Activated CD8-positive, alpha-beta T cell treated with anti-CD3 and anti-CD28 coated beads for 36 hours (primary cell): ENCODE data around the gene SLC16A4. TPM values are rescaled to one million over a fixed set of nuclear protein-coding genes. Genes with fewer than 3 reads are reported as not detected.
A peak's percentile ranks its signal among the peaks of the same experiment; 100 is the strongest.

Experiments used
- ATAC-seq: fragments of 200-7000 bp; cut with Tn5 transposase; one replicate; pipeline ENCODE4 v1.10.0; 2021; ENCODE audit warnings: mild to moderate bottlenecking, moderate library complexity
- CTCF ChIA-PET: fragments of 350-600 bp; sonication (Branson Sonifier 250); formaldehyde crosslinking; loops from one replicate; lab custom pipeline; 2021; ENCODE audit warnings: antibody characterized with exemption; lab: Charles Lee
- POLR2A ChIA-PET: fragments of 350-600 bp; sonication (Branson Sonifier 250); formaldehyde crosslinking; loops from one replicate; lab custom pipeline; 2021; ENCODE audit warnings: antibody characterized with exemption; lab: Charles Lee
- DNase-seq: peaks from one replicate; pipeline ENCODE4 v3.0.0-alpha.2; 2020
- H3K27ac Mint-ChIP-seq: one replicate; pipeline ENCODE4 v1.8.0; 2021; ENCODE audit warnings: mild to moderate bottlenecking, mixed read lengths
- H3K27me3 Mint-ChIP-seq: one replicate; pipeline ENCODE4 v1.8.0; 2021; ENCODE audit warnings: mixed read lengths
- H3K36me3 Mint-ChIP-seq: one replicate; pipeline ENCODE4 v1.8.0; 2021; ENCODE audit warnings: low read depth, mixed read lengths
- H3K4me1 Mint-ChIP-seq: one replicate; pipeline ENCODE4 v1.8.0; 2021; ENCODE audit warnings: low read depth, mixed read lengths
- H3K4me3 Mint-ChIP-seq: one replicate; pipeline ENCODE4 v1.8.0; 2021; ENCODE audit warnings: mild to moderate bottlenecking, moderate library complexity, mixed read lengths
- H3K9me3 Mint-ChIP-seq: one replicate; pipeline ENCODE4 v1.8.0; 2021; ENCODE audit warnings: mixed read lengths
- intact Hi-C: fragments of 100-400 bp; cut with micrococcal nuclease; formaldehyde crosslinking; loops from one replicate; pipeline ENCODE4 v1.10.0; 2022
- total RNA-seq, 2 experiments: library from RNA; stranded (reverse); gene quantifications; one replicate each; pipeline ENCODE4 v1.2.3, GENCODE V29; 2021
- TF ChIP-seq, protein P1 (sequence below): fragments of 200-600 bp; IDR thresholded peaks from one replicate; pipeline ENCODE4 v1.8.0; 2022; ENCODE audit warnings: antibody characterized with exemption, mild to moderate bottlenecking

The SLC16A4 gene
- total RNA-seq, 2 experiments from 2014 or later, result 0.27 to 0.51 TPM

DNA sequence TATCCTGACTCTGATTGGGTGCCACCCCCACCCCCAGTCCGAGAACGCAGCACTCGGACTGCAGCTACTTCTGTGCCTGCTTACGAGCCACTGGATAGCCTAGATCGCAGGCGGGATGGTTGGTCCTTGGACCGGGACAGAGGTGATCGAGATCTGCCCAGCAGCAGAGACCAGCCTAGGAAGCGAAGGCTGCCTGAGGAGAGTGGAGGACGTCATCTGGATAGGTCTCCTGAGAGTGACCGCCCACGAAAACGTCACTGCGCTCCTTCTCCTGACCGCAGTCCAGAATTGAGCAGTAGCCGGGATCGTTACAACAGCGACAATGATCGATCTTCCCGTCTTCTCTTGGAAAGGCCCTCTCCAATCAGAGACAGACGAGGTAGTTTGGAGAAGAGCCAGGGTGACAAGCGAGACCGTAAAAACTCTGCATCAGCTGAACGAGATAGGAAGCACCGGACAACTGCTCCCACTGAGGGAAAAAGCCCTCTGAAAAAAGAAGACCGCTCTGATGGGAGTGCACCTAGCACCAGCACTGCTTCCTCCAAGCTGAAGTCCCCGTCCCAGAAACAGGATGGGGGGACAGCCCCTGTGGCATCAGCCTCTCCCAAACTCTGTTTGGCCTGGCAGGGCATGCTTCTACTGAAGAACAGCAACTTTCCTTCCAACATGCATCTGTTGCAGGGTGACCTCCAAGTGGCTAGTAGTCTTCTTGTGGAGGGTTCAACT lies 49.5 kb downstream of the SLC16A4 start:
- TF ChIP-seq, protein P1, sequence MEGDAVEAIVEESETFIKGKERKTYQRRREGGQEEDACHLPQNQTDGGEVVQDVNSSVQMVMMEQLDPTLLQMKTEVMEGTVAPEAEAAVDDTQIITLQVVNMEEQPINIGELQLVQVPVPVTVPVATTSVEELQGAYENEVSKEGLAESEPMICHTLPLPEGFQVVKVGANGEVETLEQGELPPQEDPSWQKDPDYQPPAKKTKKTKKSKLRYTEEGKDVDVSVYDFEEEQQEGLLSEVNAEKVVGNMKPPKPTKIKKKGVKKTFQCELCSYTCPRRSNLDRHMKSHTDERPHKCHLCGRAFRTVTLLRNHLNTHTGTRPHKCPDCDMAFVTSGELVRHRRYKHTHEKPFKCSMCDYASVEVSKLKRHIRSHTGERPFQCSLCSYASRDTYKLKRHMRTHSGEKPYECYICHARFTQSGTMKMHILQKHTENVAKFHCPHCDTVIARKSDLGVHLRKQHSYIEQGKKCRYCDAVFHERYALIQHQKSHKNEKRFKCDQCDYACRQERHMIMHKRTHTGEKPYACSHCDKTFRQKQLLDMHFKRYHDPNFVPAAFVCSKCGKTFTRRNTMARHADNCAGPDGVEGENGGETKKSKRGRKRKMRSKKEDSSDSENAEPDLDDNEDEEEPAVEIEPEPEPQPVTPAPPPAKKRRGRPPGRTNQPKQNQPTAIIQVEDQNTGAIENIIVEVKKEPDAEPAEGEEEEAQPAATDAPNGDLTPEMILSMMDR, result no peak
- intact Hi-C loops, result no loop called here

GRCh38 chr1:110340207-110340468 lies 50.7 kb downstream of the SLC16A4 start:
- ChIA-PET CTCF (interaction anchor here (0.6 to 12.3 kb wide), 6 partner anchors 9 to 305 kb away, joined by 3 to 153 read pairs (median 12); partner anchors contain the start of genes KCNC4 and STRIP1), POLR2A (interaction anchor here (0.6 to 5.0 kb wide), 12 partner anchors 9 to 1240 kb away, joined by 3 to 64 read pairs (median 6); partner anchors contain the start of genes KCNC4 and LAMTOR5)
- no peaks in the 10 kb centered on the region for H3K9me3 Mint-ChIP-seq
- DNase-seq, result no peak
- TF ChIP-seq, protein P1, result no peak
- H3K4me1 Mint-ChIP-seq, result peaks cover 57% of the 10 kb centered on the region
- ATAC-seq, result no peak
- H3K36me3 Mint-ChIP-seq, result peaks cover 48% of the 10 kb centered on the region
- intact Hi-C loops, result no loop called here
- no peak overlapping the region for H3K4me3 Mint-ChIP-seq
- no peak overlapping the region for H3K27ac Mint-ChIP-seq
- H3K27me3 Mint-ChIP-seq, result no peaks in the 10 kb centered on the region

More for the DNA sequence above, 49.5 kb downstream of the SLC16A4 start:
- no peaks in the 10 kb centered on the region for H3K27me3 Mint-ChIP-seq
- H3K36me3 Mint-ChIP-seq, result peaks cover 56% of the 10 kb centered on the region
- peaks cover 61% of the 10 kb centered on the region for H3K4me1 Mint-ChIP-seq
- POLR2A ChIA-PET, result interaction anchor here (1.2 to 5.0 kb wide), 8 partner anchors 8 to 137 kb away, joined by 3 to 47 read pairs (median 4); no protein-coding TSS in a partner anchor
- no peaks in the 10 kb centered on the region for H3K9me3 Mint-ChIP-seq
- H3K27ac Mint-ChIP-seq, result peak overlapping the region; percentile 11
- CTCF ChIA-PET, result interaction anchor here (0.5 to 12.3 kb wide), 5 partner anchors 8 to 1298 kb away, joined by 3 to 153 read pairs (median 3); partner anchors contain the start of gene KCNC4
- ATAC-seq (no peak), DNase-seq (no peak)
- H3K4me3 Mint-ChIP-seq, result no peak overlapping the region

GRCh38 chr1:110339407-110340206 lies 51.2 kb downstream of the SLC16A4 start:
- ATAC-seq, result peak; percentile 3
- no peaks in the 10 kb centered on the region for H3K9me3 Mint-ChIP-seq
- H3K4me3 Mint-ChIP-seq, result no peak overlapping the region
- H3K27ac Mint-ChIP-seq, result no peak overlapping the region
- H3K27me3 Mint-ChIP-seq, result no peaks in the 10 kb centered on the region
- DNase-seq, result peak; percentile 85
- peaks cover 56% of the 10 kb centered on the region for H3K4me1 Mint-ChIP-seq
- peaks cover 46% of the 10 kb centered on the region for H3K36me3 Mint-ChIP-seq
- CTCF ChIA-PET, result interaction anchor here (0.6 to 12.3 kb wide), 15 partner anchors 9 to 913 kb away, joined by 3 to 153 read pairs (median 6); partner anchors contain the start of genes KCNC4, PSMA5 and STRIP1
- intact Hi-C loops, result loop anchor here (2.0 kb wide), 1 partner anchor 67 kb away; the partner anchor contains the start of gene LAMTOR5
- POLR2A ChIA-PET, result interaction anchor here (0.6 to 5.0 kb wide), 18 partner anchors 9 to 1239 kb away, joined by 3 to 64 read pairs (median 4); partner anchors contain the start of genes KCNC4 and LAMTOR5
- TF ChIP-seq, protein P1, result no peak

DNA sequence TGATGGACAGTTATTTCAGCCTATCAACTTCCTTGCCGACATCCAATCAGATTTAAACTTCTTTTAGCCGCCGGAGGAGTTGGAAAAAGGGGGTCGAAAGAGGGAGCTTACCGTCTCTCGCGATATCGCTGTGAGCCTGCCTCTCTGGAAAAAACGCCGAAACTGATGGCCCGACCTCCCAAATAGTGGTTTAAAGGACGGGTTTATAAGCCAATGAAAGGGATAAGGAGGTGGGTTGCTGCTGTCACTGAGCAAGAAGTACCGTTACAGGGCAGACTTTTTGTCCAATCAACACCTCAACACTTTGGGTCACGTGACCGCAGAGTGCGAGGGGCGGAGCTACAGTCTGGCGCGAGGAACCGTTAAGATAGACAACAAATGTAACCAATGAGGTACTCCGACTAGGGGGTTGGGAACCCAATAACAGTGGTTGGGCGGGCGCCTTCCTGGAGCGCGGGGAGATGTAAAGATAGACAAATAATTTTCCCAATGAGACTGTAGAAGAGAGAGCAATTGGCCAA lies 51.9 kb downstream of the SLC16A4 start, which contains the start of gene RBM15:
Gene RBM15, plus strand, starts transcription at position 492 of the 521 bp plus-strand sequence. Its CDS starts 29 bp downstream, at position 521.
- ChIA-PET CTCF (interaction anchor here (0.6 to 12.3 kb wide), 17 partner anchors 10 to 913 kb away, joined by 3 to 153 read pairs (median 4); partner anchors contain the start of genes KCNC4, PSMA5 and STRIP1), POLR2A (interaction anchor here (0.6 to 5.0 kb wide), 16 partner anchors 10 to 1239 kb away, joined by 3 to 64 read pairs (median 5); partner anchors contain the start of genes KCNA3, KCNC4, LAMTOR5 and STRIP1)
- H3K27ac Mint-ChIP-seq, result no peak within 1 kb of the TSS
- peak; percentile 98 for DNase-seq
- ATAC-seq, result peak; percentile 80
- peaks cover 49% of the 10 kb centered on the region for H3K4me1 Mint-ChIP-seq
- intact Hi-C loops, result loop anchor here (2.0 kb wide), 1 partner anchor 68 kb away; the partner anchor contains the start of gene LAMTOR5
- TF ChIP-seq, protein P1, result no peak
- no peak within 1 kb of the TSS for H3K4me3 Mint-ChIP-seq
- peaks cover 42% of the 10 kb centered on the region for H3K36me3 Mint-ChIP-seq
- H3K27me3 Mint-ChIP-seq, result no peaks in the 10 kb centered on the region
- H3K9me3 Mint-ChIP-seq, result no peaks in the 10 kb centered on the region
